Fibroblast of lung (primary cell): ENCODE measurements around the gene ARMC9. TPM values are rescaled to one million over a fixed set of nuclear protein-coding genes. Genes with fewer than 3 reads are reported as not detected.

Experiments used
- DNase-seq, 2 donors: peaks; one replicate each; pipeline versions ENCODE4 v3.0.0 to v3.0.0-alpha.2; 2010; ENCODE audit warnings: low read depth in 2 of 2
- H2AFZ ChIP-seq: 2 replicates; pipeline ENCODE4 v1.5.1; 2012; ENCODE audit warnings: low read length, control low read depth, inconsistent platforms
- H3K27ac ChIP-seq: 2 replicates; pipeline ENCODE4 v1.5.1; 2011; ENCODE audit warnings: low read length, control low read depth; ENCODE audit not compliant: insufficient read depth
- H3K27me3 ChIP-seq: 2 replicates; pipeline ENCODE4 v1.5.1; 2011; ENCODE audit warnings: mild to moderate bottlenecking, low read length; ENCODE audit not compliant: control insufficient read depth, insufficient read depth
- H3K36me3 ChIP-seq: 2 replicates; pipeline ENCODE4 v1.5.1; 2011; ENCODE audit warnings: low read length; ENCODE audit not compliant: control insufficient read depth, insufficient read depth
- H3K4me1 ChIP-seq: 2 replicates; pipeline ENCODE4 v1.5.1; 2011; ENCODE audit warnings: low read length; ENCODE audit not compliant: control insufficient read depth, insufficient read depth; ENCODE audit errors: extremely low read depth
- H3K4me2 ChIP-seq: 2 replicates; pipeline ENCODE4 v1.5.1; 2011; ENCODE audit warnings: low read length, control low read depth; ENCODE audit not compliant: insufficient read depth; ENCODE audit errors: extremely low read depth
- H3K4me3 ChIP-seq, 4 experiments: fragments of 200-600 bp in 1 of 4; sonication (generic) in 1 of 4; replicated peaks in 1 of 4; 2 replicates each; pipeline ENCODE4 v1.5.1; 2011 to 2016; ENCODE audit warnings: low read length in 4 of 4, low read depth in 3 of 4, mild to moderate bottlenecking in 3 of 4, control low read depth in 2 of 4, inconsistent platforms in 1 of 4, mixed read lengths in 1 of 4; ENCODE audit not compliant: insufficient read depth in 1 of 4; ENCODE audit errors: control extremely low read depth in 1 of 4
- H3K79me2 ChIP-seq: 2 replicates; pipeline ENCODE4 v1.5.1; 2012; ENCODE audit warnings: mild to moderate bottlenecking, low read length, inconsistent platforms; ENCODE audit not compliant: control insufficient read depth, insufficient read depth
- H3K9ac ChIP-seq: 2 replicates; pipeline ENCODE4 v1.5.1; 2011; ENCODE audit warnings: mild to moderate bottlenecking, low read length, control low read depth; ENCODE audit not compliant: insufficient read depth
- H3K9me3 ChIP-seq: 2 replicates; pipeline ENCODE4 v1.5.1; 2012; ENCODE audit warnings: low read depth, low read length; ENCODE audit not compliant: control insufficient read depth, insufficient read depth
- H4K20me1 ChIP-seq: 2 replicates; pipeline ENCODE4 v1.5.1; 2011; ENCODE audit warnings: low read length; ENCODE audit not compliant: control insufficient read depth, insufficient read depth; ENCODE audit errors: extremely low read depth
- CTCF ChIP-seq, 2 donors: IDR thresholded peaks in 1 of 2; conservative IDR thresholded peaks in 1 of 2; 1 replicate in 1 of 2; 2 replicates in 1 of 2; pipeline ENCODE4 v1.5.1; 2011 to 2012; ENCODE audit warnings: low read length in 2 of 2, control low read depth in 1 of 2, inconsistent platforms in 1 of 2, low read depth in 1 of 2, mild to moderate bottlenecking in 1 of 2
- EZH2 ChIP-seq: IDR thresholded peaks from 2 replicates; pipeline ENCODE4 v1.5.1; 2012; ENCODE audit warnings: low read length, control low read depth, mild to moderate bottlenecking; ENCODE audit errors: missing control alignments
- polyA plus RNA-seq, 2 donors: library from polyadenylated mRNA; depleted of rRNA in 1 of 2; stranded (reverse) in 1 of 2; unstranded in 1 of 2; fragments of >200 nt; gene quantifications; 2 replicates each; pipeline ENCODE4 v1.2.1, GENCODE V29; 2011 to 2012; ENCODE audit warnings: missing spikeins in 1 of 2
- total RNA-seq: library from RNA; depleted of rRNA; stranded (reverse); fragments of >200 nt; gene quantifications from 2 replicates; pipeline ENCODE4 v1.2.1, GENCODE V29; 2014

ARMC9 gene
- total and polyA plus RNA-seq, 2 donors (not counting 1 experiment from before 2014, with no cell fraction given), result 68.4 to 153 TPM

- TF ChIP-seq EZH2 (no peak), CTCF (conservative IDR thresholded peaks at IDR 0.05 in 1 of 2, IDR thresholded peaks at IDR 0.05 in 1 of 2; ENCODE audit: low read depth in 1 of 2, low read length in 2 of 2) (no peak)
- no peaks in the 10 kb centered on the region for H3K9me3 ChIP-seq
- no peak overlapping the region for H3K4me2 ChIP-seq
- no peaks in the 10 kb centered on the region for H4K20me1 ChIP-seq
- H3K27ac ChIP-seq, result no peak overlapping the region
- DNase-seq, result no peak
- no peaks in the 10 kb centered on the region for H3K27me3 ChIP-seq
- H2AFZ ChIP-seq, result no peak overlapping the region
- no peak overlapping the region for H3K4me3 ChIP-seq
- H3K79me2 ChIP-seq, result no peaks in the 10 kb centered on the region
- no peak overlapping the region for H3K9ac ChIP-seq
- H3K36me3 ChIP-seq, result no peaks in the 10 kb centered on the region
- peaks cover 9% of the 10 kb centered on the region for H3K4me1 ChIP-seq
These were observed 13.2 kb upstream of the ARMC9 start for GRCh38 chr2:231185050-231185725.

GRCh38 chr2:231185886-231186285 is 12.5 kb upstream of the ARMC9 start:
- H3K4me1 ChIP-seq, result peaks cover 13% of the 10 kb centered on the region

GRCh38 chr2:231186325-231186724 is 12.1 kb upstream of the ARMC9 start:
- no peaks in the 10 kb centered on the region for H3K79me2 ChIP-seq
- DNase-seq, result no peak
- no peaks in the 10 kb centered on the region for H3K36me3 ChIP-seq
- no peaks in the 10 kb centered on the region for H3K9me3 ChIP-seq
- TF ChIP-seq CTCF (conservative IDR thresholded peaks at IDR 0.05 in 1 of 2, IDR thresholded peaks at IDR 0.05 in 1 of 2; ENCODE audit: low read depth in 1 of 2, low read length in 2 of 2) (no peak), EZH2 (no peak)
- H3K4me1 ChIP-seq, result peaks cover 15% of the 10 kb centered on the region
- no peak overlapping the region for H3K4me2 ChIP-seq
- H4K20me1 ChIP-seq, result no peaks in the 10 kb centered on the region
- H3K27me3 ChIP-seq, result no peaks in the 10 kb centered on the region
- no peak overlapping the region for H2AFZ ChIP-seq
- no peak overlapping the region for H3K4me3 ChIP-seq
- no peak overlapping the region for H3K9ac ChIP-seq
- H3K27ac ChIP-seq, result no peak overlapping the region

More at GRCh38 chr2:231185886-231186285, 12.5 kb upstream of the ARMC9 start:
- no peak for TF ChIP-seq CTCF (conservative IDR thresholded peaks at IDR 0.05 in 1 of 2, IDR thresholded peaks at IDR 0.05 in 1 of 2; ENCODE audit: low read depth in 1 of 2, low read length in 2 of 2)
- no peak for TF ChIP-seq EZH2
- DNase-seq, result no peak
- no peaks in the 10 kb centered on the region for H3K27me3 ChIP-seq
- H4K20me1 ChIP-seq, result no peaks in the 10 kb centered on the region
- H3K9ac ChIP-seq, result no peak overlapping the region
- H3K9me3 ChIP-seq, result no peaks in the 10 kb centered on the region
- no peak overlapping the region for H3K27ac ChIP-seq
- H3K4me3 ChIP-seq, result no peak overlapping the region
- no peaks in the 10 kb centered on the region for H3K36me3 ChIP-seq
- H3K79me2 ChIP-seq, result no peaks in the 10 kb centered on the region
- H3K4me2 ChIP-seq, result no peak overlapping the region
- no peak overlapping the region for H2AFZ ChIP-seq
